IMR-90 (cell line): Measurements from ENCODE around the gene ERMARD. TPM values are rescaled to one million over a fixed set of nuclear protein-coding genes. Genes with fewer than 3 reads are reported as not detected.

Experiments used
- ATAC-seq: fragments of 200-7000 bp; cut with Tn5 transposase; 2 replicates; pipeline ENCODE4 v1.9.1; 2020; ENCODE audit warnings: low read depth, mild to moderate bottlenecking, moderate library complexity
- BruUV-seq: library from RNA; stranded (reverse); fragments of 400-500 nt; replicated peaks from 2 replicates; lab custom pipeline; 2021; lab: Mats Ljungman, UMichigan
- CTCF ChIA-PET: fragments of 300-600 bp; formaldehyde crosslinking; extraction: SDS; loops from one replicate; lab custom pipeline; 2021; ENCODE audit warnings: antibody characterized with exemption; lab: Yijun Ruan, JAX
- POLR2A ChIA-PET: fragments of 300-600 bp; sonication (Branson Sonifier 250); formaldehyde crosslinking; loops from one replicate; lab custom pipeline; 2022; ENCODE audit warnings: antibody characterized with exemption; ENCODE audit not compliant: unreplicated experiment; lab: Charles Lee
- DNase-seq: peaks from one replicate; pipeline ENCODE4 v3.0.0; 2013
- H2AFZ ChIP-seq: replicated peaks from 2 replicates; pipeline ENCODE3; 2013; ENCODE audit warnings: low read length, mild to moderate bottlenecking; ENCODE audit not compliant: poor library complexity
- H2AK5ac ChIP-seq: 2 replicates; pipeline ENCODE4 v1.6.1; 2013; ENCODE audit warnings: low read depth, low read length, inconsistent platforms
- H2AK9ac ChIP-seq: replicated peaks from 2 replicates; pipeline ENCODE3; 2013; ENCODE audit warnings: mild to moderate bottlenecking, low read depth, low read length, moderate library complexity; ENCODE audit not compliant: poor library complexity
- H2BK120ac ChIP-seq: 2 replicates; pipeline ENCODE4 v1.6.1; 2013; ENCODE audit warnings: low read depth, low read length, inconsistent platforms
- H2BK15ac ChIP-seq: 3 replicates; pipeline ENCODE4 v1.6.1; 2013; ENCODE audit warnings: low read depth, low read length, inconsistent platforms
- H2BK20ac ChIP-seq: 2 replicates; pipeline ENCODE4 v1.6.1; 2013; ENCODE audit warnings: low read depth, mild to moderate bottlenecking, inconsistent platforms, low read length, moderate library complexity
- H2BK5ac ChIP-seq: 2 replicates; pipeline ENCODE4 v1.6.1; 2013; ENCODE audit warnings: mild to moderate bottlenecking, low read depth, low read length, inconsistent platforms; ENCODE audit not compliant: poor library complexity, severe bottlenecking
- H3K14ac ChIP-seq: replicated peaks from 2 replicates; pipeline ENCODE4 v1.6.1; 2013; ENCODE audit warnings: low read depth, low read length, inconsistent platforms
- H3K18ac ChIP-seq: 2 replicates; pipeline ENCODE4 v1.6.1; 2013; ENCODE audit warnings: low read depth, low read length, control low read depth
- H3K23ac ChIP-seq: 2 replicates; pipeline ENCODE4 v1.6.1; 2013; ENCODE audit warnings: low read depth, low read length, inconsistent platforms
- H3K27ac ChIP-seq: 2 replicates; pipeline ENCODE4 v1.5.1; 2013; ENCODE audit warnings: mild to moderate bottlenecking, control low read depth, low read length; ENCODE audit not compliant: insufficient read depth
- H3K27me3 ChIP-seq: 2 replicates; pipeline ENCODE4 v1.6.1; 2013; ENCODE audit warnings: low read length; ENCODE audit not compliant: control insufficient read depth, insufficient read depth
- H3K36me3 ChIP-seq: 2 replicates; pipeline ENCODE4 v1.6.1; 2013; ENCODE audit warnings: low read length, mixed read lengths; ENCODE audit not compliant: control insufficient read depth, insufficient read depth
- H3K4ac ChIP-seq: 2 replicates; pipeline ENCODE4 v1.6.1; 2013; ENCODE audit warnings: low read depth, low read length, inconsistent platforms
- H3K4me1 ChIP-seq: 2 replicates; pipeline ENCODE4 v1.6.1; 2013; ENCODE audit warnings: low read length, mixed read lengths; ENCODE audit not compliant: control insufficient read depth, insufficient read depth
- H3K4me2 ChIP-seq: 2 replicates; pipeline ENCODE4 v1.6.1; 2013; ENCODE audit warnings: low read depth, mild to moderate bottlenecking, control low read depth, low read length, moderate library complexity
- H3K4me3 ChIP-seq: 2 replicates; pipeline ENCODE4 v1.5.1; 2013; ENCODE audit warnings: low read depth, mild to moderate bottlenecking, control low read depth, low read length, moderate library complexity; ENCODE audit not compliant: insufficient read depth
- H3K56ac ChIP-seq: 2 replicates; pipeline ENCODE4 v1.6.1; 2013; ENCODE audit warnings: low read length, inconsistent platforms; ENCODE audit not compliant: insufficient read depth; ENCODE audit errors: extremely low read depth
- H3K79me1 ChIP-seq, 2 experiments: 2 replicates each; pipeline ENCODE4 v1.6.1; 2013; ENCODE audit warnings: low read length in 2 of 2, inconsistent platforms in 1 of 2, low read depth in 1 of 2
- H3K9ac ChIP-seq: 2 replicates; pipeline ENCODE4 v1.6.1; 2013; ENCODE audit warnings: low read depth, low read length, control low read depth
- H3K9me1 ChIP-seq: 2 replicates; pipeline ENCODE4 v1.6.1; 2013; ENCODE audit warnings: low read length, inconsistent platforms; ENCODE audit not compliant: insufficient read depth
- H3K9me3 ChIP-seq: 2 replicates; pipeline ENCODE4 v1.6.1; 2013; ENCODE audit warnings: low read length; ENCODE audit not compliant: control insufficient read depth, insufficient read depth
- H4K20me1 ChIP-seq: 2 replicates; pipeline ENCODE4 v1.6.1; 2013; ENCODE audit warnings: low read length, inconsistent platforms; ENCODE audit not compliant: insufficient read depth
- H4K5ac ChIP-seq: 2 replicates; pipeline ENCODE4 v1.6.1; 2013; ENCODE audit warnings: mild to moderate bottlenecking, low read depth, low read length, control low read depth
- H4K8ac ChIP-seq, 2 experiments: 2 replicates each; pipeline ENCODE4 v1.6.1; 2013; ENCODE audit warnings: low read depth in 2 of 2, low read length in 2 of 2, control low read depth in 1 of 2, inconsistent platforms in 1 of 2
- H4K91ac ChIP-seq: 2 replicates; pipeline ENCODE4 v1.6.1; 2013; ENCODE audit warnings: low read depth, low read length, inconsistent platforms; ENCODE audit not compliant: insufficient read depth
- BHLHE40 ChIP-seq: fragments of 150-350 bp; IDR thresholded peaks from 2 replicates; pipeline ENCODE4 v1.6.1; 2016; ENCODE audit warnings: mild to moderate bottlenecking, low read depth, low read length
- CEBPB ChIP-seq: IDR thresholded peaks from 2 replicates; pipeline ENCODE4 v1.6.1; 2012; ENCODE audit warnings: low read depth, low read length, improper control_type of control experiment
- CTCF ChIP-seq: conservative IDR thresholded peaks from 2 replicates; pipeline ENCODE4 v1.5.1; 2012; ENCODE audit warnings: mild to moderate bottlenecking, low read depth, low read length, improper control_type of control experiment
- ELK1 ChIP-seq: fragments of 150-350 bp; IDR thresholded peaks from 2 replicates; pipeline ENCODE4 v1.6.1; 2016; ENCODE audit warnings: low read depth, mild to moderate bottlenecking, low read length, moderate library complexity, borderline replicate concordance
- FOS ChIP-seq: fragments of 150-350 bp; IDR thresholded peaks from 2 replicates; pipeline ENCODE4 v1.6.1; 2016; ENCODE audit warnings: low read depth, low read length
- MAFK ChIP-seq: IDR thresholded peaks from 2 replicates; pipeline ENCODE4 v1.6.1; 2012; ENCODE audit warnings: low read depth, low read length, improper control_type of control experiment
- MAZ ChIP-seq: IDR thresholded peaks from 2 replicates; pipeline ENCODE4 v1.6.1; 2012; ENCODE audit warnings: low read depth, mild to moderate bottlenecking, low read length, improper control_type of control experiment, moderate library complexity, borderline replicate concordance
- POLR2A ChIP-seq: IDR thresholded peaks from 2 replicates; pipeline ENCODE4 v1.6.1; 2012; ENCODE audit warnings: mild to moderate bottlenecking, low read depth, low read length
- RAD21 ChIP-seq: IDR thresholded peaks from 2 replicates; pipeline ENCODE4 v1.6.1; 2012; ENCODE audit warnings: low read length, improper control_type of control experiment
- RCOR1 ChIP-seq: IDR thresholded peaks from 2 replicates; pipeline ENCODE4 v1.6.1; 2012; ENCODE audit warnings: mild to moderate bottlenecking, low read length, improper control_type of control experiment; ENCODE audit not compliant: insufficient replicate concordance
- RFX5 ChIP-seq: IDR thresholded peaks from 2 replicates; pipeline ENCODE4 v1.8.0; 2012; ENCODE audit warnings: low read depth, mild to moderate bottlenecking, low read length, moderate library complexity
- SMC3 ChIP-seq: fragments of 150-350 bp; IDR thresholded peaks from 2 replicates; pipeline ENCODE4 v1.6.1; 2016; ENCODE audit warnings: low read depth, mild to moderate bottlenecking, antibody characterized with exemption, low read length, moderate library complexity
- USF2 ChIP-seq: fragments of 150-350 bp; IDR thresholded peaks from 2 replicates; pipeline ENCODE4 v1.6.1; 2017; ENCODE audit warnings: mild to moderate bottlenecking, antibody characterized with exemption, low read length, low read depth
- WGBS, 2 experiments: methylation state at CpG; one replicate each; pipeline versions ENCODE4 v1.1.5 to v1.1.7; 2013; ENCODE audit warnings: missing lambda C conversion rate in 2 of 2; ENCODE audit not compliant: insufficient read length in 1 of 2; ENCODE audit errors: extremely low coverage in 2 of 2; 5-methylcytosine and 5-hydroxymethylcytosine counted together
- dilution Hi-C: fragments of 300-500 bp; cut with HindIII; formaldehyde crosslinking; loops from one replicate; pipeline ENCODE4 v1.14.3; 2018; ENCODE audit warnings: low sequenced_read_pairs; ENCODE audit not compliant: unreplicated experiment
- in situ Hi-C: fragments of 300-500 bp; cut with MboI; formaldehyde crosslinking; loops from 3 replicates; pipeline ENCODE4 v1.14.3; 2019; ENCODE audit warnings: low sequenced_read_pairs, inconsistent platforms, mixed read lengths
- intact Hi-C: fragments of 100-400 bp; cut with micrococcal nuclease; formaldehyde crosslinking; loops from 2 replicates; pipeline ENCODE4 v1.10.0; 2022
- polyA plus RNA-seq, 3 experiments: library from polyadenylated mRNA; depleted of rRNA; stranded (reverse); fragments of >200 nt; gene quantifications; 2 replicates each; pipeline ENCODE4 v1.2.3, GENCODE V29; 2012; ENCODE audit warnings: low replicate concordance in 1 of 3
- total RNA-seq: library from RNA; depleted of rRNA; stranded (reverse); fragments of >200 nt; gene quantifications from 2 replicates; pipeline ENCODE4 v1.2.3, GENCODE V29; 2012

Gene ERMARD
- total and polyA plus RNA-seq, 2 of the 4 experiments (the other 2 are of a cell fraction) = 15.1 to 25.4 TPM

GRCh38 chr6:169707772-169708171 lies 43.6 kb upstream of the ERMARD start:
- WGBS, 2 experiments = no CpG with 5 or more reads among the region's 2 CpGs
- Histone ChIP-seq H3K79me1 (peaks cover 8 to 20% of the 10 kb centered on the region in 2 experiments), H3K4me1 (no peaks in the 10 kb centered on the region), H2BK20ac (no peak overlapping the region), H3K9me3 (no peaks in the 10 kb centered on the region), H3K4me2 (no peak overlapping the region), H3K4ac (no peak overlapping the region), H4K20me1 (peaks cover 5% of the 10 kb centered on the region; the same call in 1 of the 2 replicates), H2BK120ac (no peak overlapping the region), H3K4me3 (no peak overlapping the region), H3K56ac (no peak overlapping the region), H3K23ac (no peak overlapping the region), H2AK9ac (no peak overlapping the region), H3K36me3 (peaks cover 26% of the 10 kb centered on the region), H3K27me3 (no peaks in the 10 kb centered on the region), H3K27ac (no peak overlapping the region), H3K14ac (no peak overlapping the region), H2BK5ac (no peak overlapping the region), H2BK15ac (no peak overlapping the region), H2AK5ac (no peak overlapping the region), H3K9ac (no peak overlapping the region), H2AFZ (no peak overlapping the region), H4K91ac (no peak overlapping the region), H4K5ac (peak overlapping the region; percentile 12; the same call in 1 of the 2 replicates), H3K9me1 (0 out of 2 replicates have a peak, but pooled peaks cover 5% of the 10 kb centered on the region), H4K8ac (no peak overlapping the region), H3K18ac (no peak overlapping the region)
- dilution Hi-C loops = no loop called here
- POLR2A ChIA-PET = no interaction called here
- CTCF ChIA-PET = no interaction called here
- DNase-seq (no peak), ATAC-seq (no peak)
- intact Hi-C loops = no loop called here
- in situ Hi-C loops = no loop called here
- TF ChIP-seq FOS (no peak), RCOR1 (no peak), CEBPB (no peak), MAFK (no peak), SMC3 (no peak), CTCF (no peak), BHLHE40 (no peak), POLR2A (no peak), MAZ (no peak), USF2 (no peak), RAD21 (no peak), ELK1 (no peak), RFX5 (no peak)
- no TSS peak for BruUV-seq
